T47D (cell line): ENCODE data around the gene ISCA2.
"Not testable (repeated sequence)": the region's sequence is repeated elsewhere in the genome, so short reads cannot be mapped to it uniquely, and the experiment has no call there.

Source experiments
- DNase-seq, 2 experiments: peaks; one replicate each; pipeline versions ENCODE4 v3.0.0 to v3.0.0-alpha.2; 2011 to 2012; ENCODE audit warnings: low read depth in 1 of 2, low spot score in 1 of 2
- JUND ChIP-seq: IDR thresholded peaks from 2 replicates; pipeline ENCODE4 v1.6.1; 2012; ENCODE audit warnings: low read depth
- in situ Hi-C: cut with HindIII; loops from 2 replicates; pipeline ENCODE4 v1.10.0; 2016; ENCODE audit warnings: low sequenced_read_pairs, low pct_unique_long_range_greater_than_20kb

ISCA2 gene, protein sequence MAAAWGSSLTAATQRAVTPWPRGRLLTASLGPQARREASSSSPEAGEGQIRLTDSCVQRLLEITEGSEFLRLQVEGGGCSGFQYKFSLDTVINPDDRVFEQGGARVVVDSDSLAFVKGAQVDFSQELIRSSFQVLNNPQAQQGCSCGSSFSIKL

DNA sequence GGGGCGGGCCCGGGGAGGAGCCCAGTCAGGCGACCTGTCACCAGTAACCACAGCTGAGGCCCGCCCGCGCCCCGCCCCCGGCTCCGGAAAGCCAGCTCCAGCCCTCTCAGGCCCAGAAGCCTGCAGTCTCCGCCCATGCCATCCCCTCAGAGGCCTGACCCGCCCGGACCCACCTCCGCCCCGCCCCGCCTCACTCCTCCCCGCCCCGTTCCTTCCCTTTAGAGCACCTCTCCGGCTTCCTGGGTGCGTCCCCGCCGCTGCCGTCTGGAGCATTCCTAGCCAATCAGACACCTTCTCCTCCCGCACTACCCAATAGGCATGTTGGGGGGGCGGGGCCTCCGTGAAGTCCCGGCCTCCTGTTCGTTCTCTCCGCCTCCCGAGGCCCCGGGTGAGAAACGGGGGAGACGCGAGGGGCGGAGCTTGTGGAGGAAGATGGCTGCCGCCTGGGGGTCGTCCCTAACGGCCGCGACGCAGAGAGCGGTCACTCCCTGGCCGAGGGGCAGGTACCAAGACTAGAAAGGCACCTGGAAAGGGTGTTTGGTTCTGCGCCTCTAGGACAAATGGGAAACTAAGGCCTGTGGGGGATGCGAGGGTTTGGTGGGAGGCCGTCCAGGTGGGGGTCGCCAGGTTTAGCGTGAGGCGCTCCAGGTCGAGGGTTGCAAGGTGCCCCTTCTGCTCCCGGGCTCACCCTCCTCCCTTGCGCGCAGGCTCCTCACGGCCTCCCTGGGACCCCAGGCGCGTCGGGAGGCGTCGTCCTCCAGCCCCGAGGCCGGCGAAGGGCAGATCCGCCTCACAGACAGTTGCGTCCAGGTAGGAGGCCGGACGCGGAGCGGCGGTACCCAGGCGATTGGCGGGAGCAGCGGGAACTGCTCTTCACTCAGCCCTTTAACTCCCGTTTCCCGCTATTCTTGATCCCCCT lies at the start of gene ISCA2:
ISCA2 (plus strand) TSS at position 423 of the 919 bp plus-strand sequence; CDS start at position 433, 10 bp downstream.
- no peak for TF ChIP-seq JUND
- peak; percentile 98 to 100 for DNase-seq
- in situ Hi-C loops = no loop called here

DNA sequence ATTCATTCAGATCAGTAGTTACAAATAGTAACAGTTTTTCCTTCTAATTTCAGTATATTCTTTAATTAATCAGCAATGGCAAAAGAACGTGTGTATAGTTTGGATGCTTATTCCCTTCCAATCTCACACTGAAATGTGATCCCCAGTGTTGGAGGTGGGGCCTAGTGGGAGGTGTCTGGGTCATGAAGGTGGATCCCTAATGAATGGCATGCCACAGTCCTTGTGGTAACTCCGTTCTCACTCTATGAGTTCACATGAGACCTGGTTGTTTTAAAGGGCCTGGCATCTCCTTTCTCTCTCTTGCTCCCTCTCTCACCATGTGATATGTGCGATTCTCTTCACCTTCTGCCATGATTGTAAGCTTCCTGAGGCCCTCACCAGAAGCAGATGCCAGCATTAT lies 48.7 kb upstream of the ISCA2 start:
- DNase-seq = peak in 1 of 2 experiments; percentile 50
- no peak for TF ChIP-seq JUND
- in situ Hi-C loops = no loop called here

DNA sequence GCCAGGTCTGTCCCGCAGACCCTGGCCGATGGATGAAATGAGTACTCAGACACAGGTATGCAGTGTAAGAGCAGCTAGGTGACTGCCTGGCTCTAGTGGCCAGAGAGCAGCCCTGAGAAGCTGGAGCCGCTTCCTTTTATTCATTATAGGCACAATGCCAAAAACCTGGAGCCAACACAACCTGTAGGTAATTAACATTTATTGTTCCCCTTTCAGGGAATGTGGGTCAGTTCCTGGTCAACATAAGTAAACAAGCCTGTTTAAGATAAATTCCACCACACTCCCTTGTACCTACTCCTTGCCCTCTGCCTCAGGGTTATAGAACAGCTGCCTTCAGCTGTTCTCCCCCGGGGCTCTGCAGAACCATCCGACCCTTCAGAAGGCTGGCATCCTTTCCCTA lies 39.2 kb upstream of the ISCA2 start:
- DNase-seq = peak in 1 of 2 experiments; percentile 31
- in situ Hi-C loops = not testable (repeated sequence)

GRCh38 chr14:74456684-74457564 lies 36.6 kb upstream of the ISCA2 start:
- DNase-seq = no peak
- in situ Hi-C loops = no loop called here
- no peak for TF ChIP-seq JUND

GRCh38 chr14:74457565-74457895 lies 36.0 kb upstream of the ISCA2 start:
- no peak for TF ChIP-seq JUND
- no peak for DNase-seq
- in situ Hi-C loops = no loop called here

GRCh38 chr14:74459289-74459946 lies 34.1 kb upstream of the ISCA2 start:
- no peak for TF ChIP-seq JUND
- in situ Hi-C loops = no loop called here
- peak in 1 of 2 experiments; percentile 42 for DNase-seq

GRCh38 chr14:74459976-74460375 lies 33.6 kb upstream of the ISCA2 start:
- no peak for TF ChIP-seq JUND
- in situ Hi-C loops = no loop called here

GRCh38 chr14:74462993-74463392 lies 30.6 kb upstream of the ISCA2 start:
- no peak for DNase-seq
- in situ Hi-C loops = no loop called here
- no peak for TF ChIP-seq JUND

More at GRCh38 chr14:74459976-74460375, 33.6 kb upstream of the ISCA2 start:
- DNase-seq = no peak

DNA sequence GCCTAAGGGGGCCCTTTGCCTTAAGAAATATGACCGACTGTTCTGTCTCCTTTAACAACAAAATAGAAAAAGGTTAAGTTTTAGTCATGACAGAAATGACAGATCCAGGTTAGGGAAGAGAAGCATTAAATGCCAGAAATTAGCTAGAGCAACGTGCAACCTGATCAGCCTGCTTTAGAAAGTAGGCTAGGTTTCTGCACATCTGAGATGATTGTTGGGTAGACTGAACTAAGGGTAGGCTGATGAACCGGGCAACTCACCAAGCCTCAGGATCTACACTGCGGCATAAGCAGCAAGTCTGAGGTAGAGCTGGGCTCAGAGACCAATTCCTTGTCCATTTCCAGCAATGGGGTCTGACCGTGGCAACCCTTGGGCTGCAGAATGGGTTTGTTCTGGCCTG lies 29.9 kb upstream of the ISCA2 start:
- no peak for TF ChIP-seq JUND
- no peak for DNase-seq
- in situ Hi-C loops = no loop called here

- no peak for DNase-seq
- TF ChIP-seq JUND = no peak
- in situ Hi-C loops = no loop called here
These were observed 28.8 kb upstream of the ISCA2 start for GRCh38 chr14:74464785-74465184.

GRCh38 chr14:74465335-74465734 lies 28.2 kb upstream of the ISCA2 start:
- no peak for TF ChIP-seq JUND
- DNase-seq = peak in 1 of 2 experiments; percentile 9
- in situ Hi-C loops = no loop called here

DNA sequence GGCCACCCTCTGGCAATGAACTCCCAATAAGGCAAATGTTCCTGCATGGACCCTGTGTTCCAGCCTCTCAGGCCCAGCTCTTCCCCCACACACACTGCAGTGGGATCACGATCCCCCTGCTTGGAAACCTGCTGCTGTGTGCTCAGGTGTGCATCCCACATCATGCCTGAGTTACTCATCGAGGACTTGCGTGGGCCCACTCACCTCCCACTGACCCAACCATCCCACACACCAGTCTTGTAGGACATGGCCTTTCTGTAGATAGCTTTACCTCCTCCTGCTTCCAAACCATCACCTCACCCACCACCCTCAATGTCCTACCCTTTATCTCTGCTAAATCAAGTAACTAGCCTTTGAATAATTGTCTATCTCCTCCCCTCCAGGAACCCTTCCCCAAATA lies 25.1 kb upstream of the ISCA2 start:
- no peak for DNase-seq
- no peak for TF ChIP-seq JUND
- in situ Hi-C loops = no loop called here
